Loucy (cell line): ENCODE results near the gene EIF3K.
"Not testable (repeated sequence)": the region's sequence is repeated elsewhere in the genome, so short reads cannot be mapped to it uniquely, and the experiment has no call there.

Experiments used
- H2AFZ ChIP-seq: fragments of 200-600 bp; sonication (generic); 2 replicates; pipeline ENCODE4 v1.6.0; 2016; ENCODE audit warnings: antibody characterized with exemption, mild to moderate bottlenecking, low read length, moderate library complexity
- H3F3A ChIP-seq: fragments of 200-600 bp; 2 replicates; pipeline ENCODE4 v1.6.0; 2016; ENCODE audit warnings: antibody characterized with exemption, low read depth, mild to moderate bottlenecking
- H3K27me3 ChIP-seq: fragments of 200-600 bp; sonication (generic); 2 replicates; pipeline ENCODE4 v1.6.1; 2014; ENCODE audit warnings: low read length, mild to moderate bottlenecking; ENCODE audit not compliant: insufficient read depth, poor library complexity, severe bottlenecking
- H3K36me3 ChIP-seq: fragments of 200-600 bp; sonication (generic); 2 replicates; pipeline ENCODE4 v1.6.1; 2016; ENCODE audit warnings: low read length; ENCODE audit not compliant: insufficient read depth
- H3K4me1 ChIP-seq: fragments of 200-600 bp; sonication (generic); 2 replicates; pipeline ENCODE4 v1.5.1; 2014; ENCODE audit warnings: low read length, mild to moderate bottlenecking; ENCODE audit not compliant: insufficient read depth, poor library complexity, severe bottlenecking
- H3K4me2 ChIP-seq: fragments of 200-600 bp; sonication (generic); 2 replicates; pipeline ENCODE4 v1.6.0; 2014; ENCODE audit warnings: antibody characterized with exemption, low read length, low read depth, mild to moderate bottlenecking; ENCODE audit not compliant: poor library complexity, severe bottlenecking
- H3K4me3 ChIP-seq: fragments of 200-600 bp; sonication (generic); 2 replicates; pipeline ENCODE4 v1.5.1; 2014; ENCODE audit warnings: low read length, mild to moderate bottlenecking, mixed read lengths; ENCODE audit not compliant: poor library complexity, severe bottlenecking
- H3K79me2 ChIP-seq: fragments of 200-600 bp; sonication (generic); 2 replicates; pipeline ENCODE4 v1.6.1; 2014; ENCODE audit warnings: low read length; ENCODE audit not compliant: insufficient read depth
- H3K9ac ChIP-seq: fragments of 200-600 bp; sonication (generic); 2 replicates; pipeline ENCODE4 v1.6.0; 2014; ENCODE audit warnings: mild to moderate bottlenecking, low read depth, low read length, moderate library complexity; ENCODE audit not compliant: poor library complexity, severe bottlenecking
- H3K9me2 ChIP-seq: fragments of 200-600 bp; sonication (generic); replicated peaks from 2 replicates; pipeline ENCODE4 v1.6.1; 2016; ENCODE audit warnings: low read depth, low read length, mixed read lengths
- H3K9me3 ChIP-seq: fragments of 200-600 bp; sonication (generic); 2 replicates; pipeline ENCODE4 v1.6.1; 2014; ENCODE audit warnings: mild to moderate bottlenecking, antibody characterized with exemption, low read length, low read depth; ENCODE audit not compliant: insufficient read depth
- H4K20me1 ChIP-seq: fragments of 200-600 bp; sonication (generic); 2 replicates; pipeline ENCODE4 v1.6.0; 2014; ENCODE audit warnings: antibody characterized with exemption, low read length, mild to moderate bottlenecking; ENCODE audit not compliant: insufficient read depth, poor library complexity, severe bottlenecking
- EZH2phosphoT487 ChIP-seq: fragments of 200-600 bp; IDR thresholded peaks from 2 replicates; pipeline ENCODE4 v1.6.1; 2018; ENCODE audit warnings: antibody characterized with exemption, mild to moderate bottlenecking, moderate library complexity, borderline replicate concordance
- TF ChIP-seq, protein P1 (sequence below): fragments of 200-600 bp; sonication (generic); conservative IDR thresholded peaks from 2 replicates; pipeline ENCODE4 v1.5.1; 2014; ENCODE audit warnings: mild to moderate bottlenecking, antibody characterized with exemption, low read length

Gene EIF3K

GRCh38 chr19:38596057-38596981 is 22.7 kb upstream of the EIF3K start:
- H3K9ac ChIP-seq: no peak overlapping the region
- no peaks in the 10 kb centered on the region for H3K27me3 ChIP-seq
- no peaks in the 10 kb centered on the region for H3K4me1 ChIP-seq
- no peaks in the 10 kb centered on the region; the same call in 1 of the 2 replicates for H3K36me3 ChIP-seq
- no peak overlapping the region for H3K4me3 ChIP-seq
- TF ChIP-seq, protein P1, sequence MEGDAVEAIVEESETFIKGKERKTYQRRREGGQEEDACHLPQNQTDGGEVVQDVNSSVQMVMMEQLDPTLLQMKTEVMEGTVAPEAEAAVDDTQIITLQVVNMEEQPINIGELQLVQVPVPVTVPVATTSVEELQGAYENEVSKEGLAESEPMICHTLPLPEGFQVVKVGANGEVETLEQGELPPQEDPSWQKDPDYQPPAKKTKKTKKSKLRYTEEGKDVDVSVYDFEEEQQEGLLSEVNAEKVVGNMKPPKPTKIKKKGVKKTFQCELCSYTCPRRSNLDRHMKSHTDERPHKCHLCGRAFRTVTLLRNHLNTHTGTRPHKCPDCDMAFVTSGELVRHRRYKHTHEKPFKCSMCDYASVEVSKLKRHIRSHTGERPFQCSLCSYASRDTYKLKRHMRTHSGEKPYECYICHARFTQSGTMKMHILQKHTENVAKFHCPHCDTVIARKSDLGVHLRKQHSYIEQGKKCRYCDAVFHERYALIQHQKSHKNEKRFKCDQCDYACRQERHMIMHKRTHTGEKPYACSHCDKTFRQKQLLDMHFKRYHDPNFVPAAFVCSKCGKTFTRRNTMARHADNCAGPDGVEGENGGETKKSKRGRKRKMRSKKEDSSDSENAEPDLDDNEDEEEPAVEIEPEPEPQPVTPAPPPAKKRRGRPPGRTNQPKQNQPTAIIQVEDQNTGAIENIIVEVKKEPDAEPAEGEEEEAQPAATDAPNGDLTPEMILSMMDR: no peak
- TF ChIP-seq EZH2phosphoT487: no peak
- H2AFZ ChIP-seq: no peak overlapping the region
- H3K9me2 ChIP-seq: no peaks in the 10 kb centered on the region
- no peaks in the 10 kb centered on the region for H3F3A ChIP-seq
- no peaks in the 10 kb centered on the region for H3K9me3 ChIP-seq
- no peaks in the 10 kb centered on the region for H4K20me1 ChIP-seq
- H3K4me2 ChIP-seq: no peak overlapping the region
- H3K79me2 ChIP-seq: no peaks in the 10 kb centered on the region

DNA sequence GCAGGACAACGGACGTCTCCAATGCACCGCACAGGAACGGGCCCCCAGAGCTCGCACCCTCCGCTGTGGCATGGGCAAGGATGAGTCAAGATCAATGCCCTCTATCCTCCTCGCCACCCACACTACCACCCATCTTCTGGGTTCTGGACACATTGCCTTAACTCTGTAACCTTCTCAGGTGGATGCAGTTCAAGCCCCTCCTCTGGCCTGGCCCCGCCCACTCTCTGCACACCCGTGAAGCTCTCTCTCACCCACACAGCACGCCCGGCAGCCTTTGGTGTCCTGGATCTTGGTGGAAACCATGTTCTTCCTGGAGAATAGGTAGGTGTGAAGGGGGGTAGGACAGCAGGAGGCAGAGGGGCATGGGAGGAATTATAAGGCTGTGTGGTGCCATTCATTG is 21.9 kb upstream of the EIF3K start:
- no peaks in the 10 kb centered on the region for H3K9me3 ChIP-seq
- H3K9me2 ChIP-seq: no peaks in the 10 kb centered on the region
- H2AFZ ChIP-seq: no peak overlapping the region
- no peak overlapping the region for H3K4me3 ChIP-seq
- no peaks in the 10 kb centered on the region for H3K4me1 ChIP-seq
- no peaks in the 10 kb centered on the region; the same call in 1 of the 2 replicates for H3K36me3 ChIP-seq
- H3K79me2 ChIP-seq: no peaks in the 10 kb centered on the region
- no peak for TF ChIP-seq EZH2phosphoT487
- TF ChIP-seq, protein P1: no peak
- no peak overlapping the region for H3K4me2 ChIP-seq
- no peaks in the 10 kb centered on the region for H3F3A ChIP-seq
- no peaks in the 10 kb centered on the region for H4K20me1 ChIP-seq
- H3K9ac ChIP-seq: no peak overlapping the region
- H3K27me3 ChIP-seq: no peaks in the 10 kb centered on the region

GRCh38 chr19:38599722-38600121 is 19.3 kb upstream of the EIF3K start:
- H3K27me3 ChIP-seq: no peaks in the 10 kb centered on the region
- no peak for TF ChIP-seq EZH2phosphoT487
- TF ChIP-seq, protein P1: no peak
- H3K4me2 ChIP-seq: no peak overlapping the region
- no peak overlapping the region for H3K9ac ChIP-seq
- no peaks in the 10 kb centered on the region; the same call in 1 of the 2 replicates for H3K36me3 ChIP-seq
- H3K79me2 ChIP-seq: no peaks in the 10 kb centered on the region
- no peak overlapping the region for H3K4me3 ChIP-seq
- H2AFZ ChIP-seq: no peak overlapping the region
- H3K9me3 ChIP-seq: no peaks in the 10 kb centered on the region
- no peaks in the 10 kb centered on the region for H3F3A ChIP-seq
- H3K9me2 ChIP-seq: no peaks in the 10 kb centered on the region
- H4K20me1 ChIP-seq: no peaks in the 10 kb centered on the region
- H3K4me1 ChIP-seq: no peaks in the 10 kb centered on the region

- not testable (repeated sequence) for H3K9me3 ChIP-seq, H3K27me3 ChIP-seq, H2AFZ ChIP-seq, H3K4me2 ChIP-seq, H3F3A ChIP-seq, H3K9ac ChIP-seq, H3K9me2 ChIP-seq, H3K36me3 ChIP-seq, H3K4me1 ChIP-seq, H4K20me1 ChIP-seq, H3K79me2 ChIP-seq, H3K4me3 ChIP-seq
These were observed 16.1 kb upstream of the EIF3K start for GRCh38 chr19:38602856-38603255.
